GM12878 (cell line): Measurements from ENCODE around the gene PRR5. TPM values are rescaled to one million over a fixed set of nuclear protein-coding genes. Genes with fewer than 3 reads are reported as not detected.

ENCODE experiments used
- ATAC-seq: fragments of 200-7000 bp; cut with Tn5 transposase; 3 replicates; pipeline ENCODE4 v1.9.1; 2020; ENCODE audit warnings: mild to moderate bottlenecking, moderate library complexity
- BruUV-seq: library from RNA; stranded (reverse); fragments of 400-500 nt; replicated peaks from 2 replicates; lab custom pipeline; 2021; lab: Mats Ljungman, UMichigan
- CTCF ChIA-PET: fragments of 300-600 bp; sonication (Branson Sonifier 250); formaldehyde crosslinking; extraction: SDS; loops from one replicate; lab custom pipeline; 2021; ENCODE audit warnings: inconsistent platforms; lab: Yijun Ruan, JAX
- POLR2A ChIA-PET: fragments of 350-600 bp; formaldehyde crosslinking; extraction: SDS; loops from one replicate; lab custom pipeline; 2021; ENCODE audit warnings: inconsistent platforms; lab: Charles Lee
- RAD21 ChIA-PET: fragments of 300-600 bp; sonication (Branson Sonifier 250); formaldehyde crosslinking; loops from one replicate; lab custom pipeline; 2023; ENCODE audit warnings: antibody characterized with exemption; ENCODE audit not compliant: unreplicated experiment; lab: Charles Lee
- SMC1A ChIA-PET: fragments of 300-600 bp; sonication (Branson Sonifier 250); formaldehyde crosslinking; loops from one replicate; lab custom pipeline; 2023; ENCODE audit not compliant: unreplicated experiment, uncharacterized antibody; lab: Charles Lee
- DNase-seq: peaks from one replicate; pipeline ENCODE4 v3.0.0-alpha.2; 2011; ENCODE audit warnings: low read depth, low spot score
- FAIRE-seq: peaks from 3 replicates; lab custom pipeline; 2011; peaks lifted over from hg19 to GRCh38; lab: Jason Lieb, UNC
- H2AFZ ChIP-seq: 2 replicates; pipeline ENCODE4 v1.6.0; 2011; ENCODE audit warnings: low read depth, low read length, control low read depth; ENCODE audit not compliant: control insufficient read depth
- H3K27ac ChIP-seq: 2 replicates; pipeline ENCODE4 v1.5.1; 2011; ENCODE audit warnings: control low read depth; ENCODE audit not compliant: control insufficient read depth, insufficient read depth
- H3K27me3 ChIP-seq, 2 experiments: replicated peaks in 1 of 2; 2 replicates each; pipeline versions ENCODE4 v1.6.0 to v1.6.1; 2011; ENCODE audit warnings: low read length in 1 of 2; ENCODE audit not compliant: control insufficient read depth in 2 of 2, insufficient read depth in 2 of 2
- H3K36me3 ChIP-seq, 2 experiments: 2 replicates each; pipeline ENCODE4 v1.5.1; 2011; ENCODE audit warnings: low read length in 1 of 2; ENCODE audit not compliant: control insufficient read depth in 2 of 2, insufficient read depth in 2 of 2
- H3K4me1 ChIP-seq: 2 replicates; pipeline ENCODE4 v1.6.1; 2011; ENCODE audit warnings: mild to moderate bottlenecking, low read length, moderate library complexity, mixed read lengths; ENCODE audit not compliant: control insufficient read depth, insufficient read depth
- H3K4me2 ChIP-seq: 2 replicates; pipeline ENCODE4 v1.6.0; 2011; ENCODE audit warnings: control low read depth; ENCODE audit not compliant: control insufficient read depth, insufficient read depth
- H3K4me3 ChIP-seq: fragments of 200-600 bp; sonication (generic); 2 replicates; pipeline ENCODE4 v1.5.1; 2016
- H3K79me2 ChIP-seq: 2 replicates; pipeline ENCODE4 v1.6.0; 2011; ENCODE audit warnings: low read length; ENCODE audit not compliant: control insufficient read depth, insufficient read depth
- H3K9ac ChIP-seq: 2 replicates; pipeline ENCODE4 v1.8.0; 2011; ENCODE audit warnings: low read length, control low read depth, mixed read lengths; ENCODE audit not compliant: control insufficient read depth, insufficient read depth
- H3K9me3 ChIP-seq: replicated peaks from 3 replicates; pipeline ENCODE4 v1.5.1; 2011; ENCODE audit warnings: mild to moderate bottlenecking, low read length; ENCODE audit not compliant: control insufficient read depth, insufficient read depth
- H4K20me1 ChIP-seq: 2 replicates; pipeline ENCODE4 v1.6.0; 2011; ENCODE audit not compliant: control insufficient read depth, insufficient read depth
- RCOR1 ChIP-seq: conservative IDR thresholded peaks from 2 replicates; pipeline ENCODE4 v1.6.1; 2012; ENCODE audit warnings: low read depth, low read length, improper control_type of control experiment
- YY1 ChIP-seq: IDR thresholded peaks from 2 replicates; pipeline ENCODE4 v1.6.1; 2011; ENCODE audit warnings: low read depth, mild to moderate bottlenecking, low read length
- WGBS: methylation state at CpG from one replicate; pipeline ENCODE4 v1.1.6; 2016; ENCODE audit warnings: low lambda C conversion rate; ENCODE audit not compliant: insufficient replicate concordance, insufficient coverage; ENCODE audit errors: missing lambda C conversion rate; 5-methylcytosine and 5-hydroxymethylcytosine counted together
- in situ Hi-C: fragments of 300-500 bp; cut with MboI; formaldehyde crosslinking; loops from 9 replicates; pipeline ENCODE4 v1.14.3; 2018; ENCODE audit warnings: mixed read lengths
- intact Hi-C: fragments of 100-400 bp; cut with micrococcal nuclease; formaldehyde crosslinking; loops from one replicate; pipeline ENCODE4 v1.14.2; 2022; ENCODE audit not compliant: unreplicated experiment
- polyA plus RNA-seq, 11 experiments: library from polyadenylated mRNA; depleted of rRNA in 4 of 11; unstranded in 6 of 11; stranded (reverse) in 5 of 11; fragments of >200 nt; fragmentation: Nextera tagmentation in 4 of 11; fragmentation: Illumina TruSeq in 1 of 11; extraction: Ambion mirVana in 4 of 11; extraction: Trizol in 1 of 11; gene quantifications; 1 replicate in 1 of 11; 2 replicates in 10 of 11; pipeline versions ENCODE4 v1.2.1 to v1.2.3, GENCODE V29; 2011 to 2016; ENCODE audit warnings: inconsistent platforms in 2 of 11, missing spikeins in 2 of 11, low read depth in 1 of 11
- total RNA-seq, 4 experiments: library from RNA; depleted of rRNA in 3 of 4; stranded (reverse); fragments of >200 nt in 3 of 4; fragmentation: Illumina TruSeq in 1 of 4; extraction: Trizol in 1 of 4; gene quantifications; 2 replicates each; pipeline versions ENCODE4 v1.2.1 to v1.2.3, GENCODE V29; 2013 to 2021
- TF ChIP-seq, protein P1 (sequence below): fragments of 450-650 bp; IDR thresholded peaks from 2 replicates; pipeline ENCODE4 v1.6.1; 2017; ENCODE audit warnings: mild to moderate bottlenecking
- TF ChIP-seq, protein P2 (sequence below): IDR thresholded peaks from 2 replicates; pipeline ENCODE4 v1.6.1; 2012; ENCODE audit warnings: low read depth, low read length, improper control_type of control experiment

PRR5 gene
- total and polyA plus RNA-seq, 10 of the 15 experiments (the other 5 are each of a cell fraction or from before 2014, with no cell fraction given) = 0.03 to 9.4 (median 1.5) TPM

DNA sequence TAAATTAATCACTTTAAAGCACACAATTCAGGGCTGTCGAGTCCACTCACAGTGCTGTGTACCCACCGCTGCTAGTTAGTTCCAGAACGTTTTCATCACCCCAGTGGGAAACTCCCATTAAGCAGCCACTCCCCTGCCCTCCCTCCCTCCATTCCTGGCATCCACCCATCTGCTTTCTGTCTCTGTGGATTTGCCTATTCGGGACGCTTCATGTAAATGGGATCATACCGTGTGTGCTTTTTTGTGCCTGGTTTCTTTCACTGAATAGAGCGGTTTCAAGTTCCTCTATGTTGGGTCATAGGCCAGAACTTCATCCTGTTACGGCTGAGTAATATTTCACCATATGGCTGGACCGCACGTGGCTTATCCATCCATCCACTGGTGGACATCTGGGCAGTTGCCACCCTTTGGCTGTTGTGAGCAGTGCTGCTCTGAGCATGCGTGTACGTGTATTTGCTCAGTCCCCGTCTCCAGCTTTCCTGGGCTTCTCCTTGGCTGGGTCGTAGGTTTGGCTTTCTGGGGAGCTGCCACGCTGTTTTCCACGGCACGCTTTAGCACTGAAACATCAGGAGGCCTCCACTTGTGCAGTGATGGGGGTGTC is 80.5 kb downstream of the PRR5 start:
- H3K4me1 ChIP-seq = no peaks in the 10 kb centered on the region
- ChIA-PET CTCF (no interaction called here), SMC1A (no interaction called here), RAD21 (no interaction called here), POLR2A (no interaction called here)
- H3K27me3 ChIP-seq = no peaks in the 10 kb centered on the region; a peak in 1 of 4 replicates
- no peak for ATAC-seq
- intact Hi-C loops (no loop called here), in situ Hi-C loops (no loop called here)
- no peak overlapping the region for H3K4me3 ChIP-seq
- no peaks in the 10 kb centered on the region for H4K20me1 ChIP-seq
- H2AFZ ChIP-seq = no peak overlapping the region
- no peaks in the 10 kb centered on the region for H3K9me3 ChIP-seq
- no TSS peak for BruUV-seq
- WGBS = 44% methylated on average over 17 of the region's 17 CpGs
- no peak for FAIRE-seq
- no peaks in the 10 kb centered on the region for H3K36me3 ChIP-seq
- DNase-seq = no peak
- H3K27ac ChIP-seq = no peak overlapping the region
- TF ChIP-seq, protein P1, sequence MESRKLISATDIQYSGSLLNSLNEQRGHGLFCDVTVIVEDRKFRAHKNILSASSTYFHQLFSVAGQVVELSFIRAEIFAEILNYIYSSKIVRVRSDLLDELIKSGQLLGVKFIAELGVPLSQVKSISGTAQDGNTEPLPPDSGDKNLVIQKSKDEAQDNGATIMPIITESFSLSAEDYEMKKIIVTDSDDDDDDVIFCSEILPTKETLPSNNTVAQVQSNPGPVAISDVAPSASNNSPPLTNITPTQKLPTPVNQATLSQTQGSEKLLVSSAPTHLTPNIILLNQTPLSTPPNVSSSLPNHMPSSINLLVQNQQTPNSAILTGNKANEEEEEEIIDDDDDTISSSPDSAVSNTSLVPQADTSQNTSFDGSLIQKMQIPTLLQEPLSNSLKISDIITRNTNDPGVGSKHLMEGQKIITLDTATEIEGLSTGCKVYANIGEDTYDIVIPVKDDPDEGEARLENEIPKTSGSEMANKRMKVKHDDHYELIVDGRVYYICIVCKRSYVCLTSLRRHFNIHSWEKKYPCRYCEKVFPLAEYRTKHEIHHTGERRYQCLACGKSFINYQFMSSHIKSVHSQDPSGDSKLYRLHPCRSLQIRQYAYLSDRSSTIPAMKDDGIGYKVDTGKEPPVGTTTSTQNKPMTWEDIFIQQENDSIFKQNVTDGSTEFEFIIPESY = no peak
- TF ChIP-seq, protein P2, sequence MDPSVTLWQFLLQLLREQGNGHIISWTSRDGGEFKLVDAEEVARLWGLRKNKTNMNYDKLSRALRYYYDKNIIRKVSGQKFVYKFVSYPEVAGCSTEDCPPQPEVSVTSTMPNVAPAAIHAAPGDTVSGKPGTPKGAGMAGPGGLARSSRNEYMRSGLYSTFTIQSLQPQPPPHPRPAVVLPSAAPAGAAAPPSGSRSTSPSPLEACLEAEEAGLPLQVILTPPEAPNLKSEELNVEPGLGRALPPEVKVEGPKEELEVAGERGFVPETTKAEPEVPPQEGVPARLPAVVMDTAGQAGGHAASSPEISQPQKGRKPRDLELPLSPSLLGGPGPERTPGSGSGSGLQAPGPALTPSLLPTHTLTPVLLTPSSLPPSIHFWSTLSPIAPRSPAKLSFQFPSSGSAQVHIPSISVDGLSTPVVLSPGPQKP = no peak
- no peak for TF ChIP-seq YY1
- no peak for TF ChIP-seq RCOR1
- H3K4me2 ChIP-seq = no peak overlapping the region
- no peaks in the 10 kb centered on the region for H3K79me2 ChIP-seq
- H3K9ac ChIP-seq = no peak overlapping the region
